Measurements from ENCODE around the gene ST3GAL3.

The ST3GAL3 gene

DNA sequence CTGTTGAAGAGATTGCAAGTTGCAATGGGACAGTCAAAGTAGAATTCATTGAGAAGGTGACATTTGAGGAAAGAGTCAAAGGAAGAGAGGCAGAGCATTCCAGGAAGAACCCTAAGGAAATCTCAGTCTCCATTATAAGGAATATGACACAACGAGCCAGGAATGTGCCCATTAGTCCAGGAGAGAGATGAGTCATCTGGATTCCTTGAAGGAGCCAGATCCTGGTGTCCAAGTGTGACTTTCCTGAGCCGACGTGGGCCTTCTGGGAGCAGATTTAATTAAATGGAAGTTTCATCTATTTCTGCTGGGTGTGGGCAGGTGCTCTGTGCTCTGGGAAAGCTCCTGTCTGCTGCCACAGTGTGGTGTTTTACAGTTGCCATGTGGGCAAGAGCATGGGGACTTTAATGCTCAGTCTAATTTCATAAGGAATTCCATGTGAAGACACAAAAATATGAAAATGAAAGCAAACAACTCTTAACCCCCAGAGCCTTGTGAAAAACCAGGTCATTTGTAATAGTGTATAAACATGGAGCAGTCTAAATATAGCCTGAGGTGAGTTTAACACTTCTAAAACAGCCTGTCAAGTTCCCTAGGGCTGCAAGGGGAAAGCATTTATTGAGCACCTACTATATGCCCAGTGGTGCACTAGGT is 114.8 kb downstream of the ST3GAL3 start (continued):
- TF ChIP-seq, protein P1, sequence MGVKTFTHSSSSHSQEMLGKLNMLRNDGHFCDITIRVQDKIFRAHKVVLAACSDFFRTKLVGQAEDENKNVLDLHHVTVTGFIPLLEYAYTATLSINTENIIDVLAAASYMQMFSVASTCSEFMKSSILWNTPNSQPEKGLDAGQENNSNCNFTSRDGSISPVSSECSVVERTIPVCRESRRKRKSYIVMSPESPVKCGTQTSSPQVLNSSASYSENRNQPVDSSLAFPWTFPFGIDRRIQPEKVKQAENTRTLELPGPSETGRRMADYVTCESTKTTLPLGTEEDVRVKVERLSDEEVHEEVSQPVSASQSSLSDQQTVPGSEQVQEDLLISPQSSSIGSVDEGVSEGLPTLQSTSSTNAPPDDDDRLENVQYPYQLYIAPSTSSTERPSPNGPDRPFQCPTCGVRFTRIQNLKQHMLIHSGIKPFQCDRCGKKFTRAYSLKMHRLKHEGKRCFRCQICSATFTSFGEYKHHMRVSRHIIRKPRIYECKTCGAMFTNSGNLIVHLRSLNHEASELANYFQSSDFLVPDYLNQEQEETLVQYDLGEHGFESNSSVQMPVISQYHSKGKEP (tag by site-specific recombination; IDR thresholded peaks at IDR 0.05), result no peak
- no peak for TF ChIP-seq ZNF223 (tag by site-specific recombination; IDR thresholded peaks at IDR 0.05)
- peak; percentile 45; the same call in 1 of the 2 replicates for TF ChIP-seq KLF8 (tag by site-specific recombination; IDR thresholded peaks at IDR 0.05)
- 0 out of 2 replicates have a peak, but pooled peaks have one; percentile 16 for TF ChIP-seq ZSCAN23 (tag by site-specific recombination; IDR thresholded peaks at IDR 0.05)
- no peak for TF ChIP-seq ZNF600 (tag by site-specific recombination; IDR thresholded peaks at IDR 0.05)
- TF ChIP-seq, protein P2, sequence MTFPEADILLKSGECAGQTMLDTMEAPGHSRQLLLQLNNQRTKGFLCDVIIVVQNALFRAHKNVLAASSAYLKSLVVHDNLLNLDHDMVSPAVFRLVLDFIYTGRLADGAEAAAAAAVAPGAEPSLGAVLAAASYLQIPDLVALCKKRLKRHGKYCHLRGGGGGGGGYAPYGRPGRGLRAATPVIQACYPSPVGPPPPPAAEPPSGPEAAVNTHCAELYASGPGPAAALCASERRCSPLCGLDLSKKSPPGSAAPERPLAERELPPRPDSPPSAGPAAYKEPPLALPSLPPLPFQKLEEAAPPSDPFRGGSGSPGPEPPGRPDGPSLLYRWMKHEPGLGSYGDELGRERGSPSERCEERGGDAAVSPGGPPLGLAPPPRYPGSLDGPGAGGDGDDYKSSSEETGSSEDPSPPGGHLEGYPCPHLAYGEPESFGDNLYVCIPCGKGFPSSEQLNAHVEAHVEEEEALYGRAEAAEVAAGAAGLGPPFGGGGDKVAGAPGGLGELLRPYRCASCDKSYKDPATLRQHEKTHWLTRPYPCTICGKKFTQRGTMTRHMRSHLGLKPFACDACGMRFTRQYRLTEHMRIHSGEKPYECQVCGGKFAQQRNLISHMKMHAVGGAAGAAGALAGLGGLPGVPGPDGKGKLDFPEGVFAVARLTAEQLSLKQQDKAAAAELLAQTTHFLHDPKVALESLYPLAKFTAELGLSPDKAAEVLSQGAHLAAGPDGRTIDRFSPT (tag by site-specific recombination; IDR thresholded peaks at IDR 0.05), result 0 out of 2 replicates have a peak, but pooled peaks have one; percentile 33
- no peak for TF ChIP-seq EGR2 (tag by site-specific recombination; IDR thresholded peaks at IDR 0.05; ENCODE audit: low read depth)
- no peak for TF ChIP-seq ZNF311 (tag by site-specific recombination; IDR thresholded peaks at IDR 0.05; ENCODE audit: borderline replicate concordance)
- no peak for TF ChIP-seq ZNF658 (tag by site-specific recombination; IDR thresholded peaks at IDR 0.05)
- no peak for TF ChIP-seq ZNF121 (tag by site-specific recombination; IDR thresholded peaks at IDR 0.05)
- no peak for TF ChIP-seq ZIC2 (tag by site-specific recombination; IDR thresholded peaks at IDR 0.05)
- peak; percentile 60 for TF ChIP-seq ZNF629 (tag by site-specific recombination; IDR thresholded peaks at IDR 0.05)
- TF ChIP-seq, protein P3, sequence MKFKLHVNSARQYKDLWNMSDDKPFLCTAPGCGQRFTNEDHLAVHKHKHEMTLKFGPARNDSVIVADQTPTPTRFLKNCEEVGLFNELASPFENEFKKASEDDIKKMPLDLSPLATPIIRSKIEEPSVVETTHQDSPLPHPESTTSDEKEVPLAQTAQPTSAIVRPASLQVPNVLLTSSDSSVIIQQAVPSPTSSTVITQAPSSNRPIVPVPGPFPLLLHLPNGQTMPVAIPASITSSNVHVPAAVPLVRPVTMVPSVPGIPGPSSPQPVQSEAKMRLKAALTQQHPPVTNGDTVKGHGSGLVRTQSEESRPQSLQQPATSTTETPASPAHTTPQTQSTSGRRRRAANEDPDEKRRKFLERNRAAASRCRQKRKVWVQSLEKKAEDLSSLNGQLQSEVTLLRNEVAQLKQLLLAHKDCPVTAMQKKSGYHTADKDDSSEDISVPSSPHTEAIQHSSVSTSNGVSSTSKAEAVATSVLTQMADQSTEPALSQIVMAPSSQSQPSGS (tag by site-specific recombination; IDR thresholded peaks at IDR 0.05; ENCODE audit: low read depth), result no peak
- peak; percentile 19; the same call in 1 of the 2 replicates for TF ChIP-seq ZBTB21 (tag by site-specific recombination; IDR thresholded peaks at IDR 0.05)
- 0 out of 2 replicates have a peak, but pooled peaks have one; percentile 51 for TF ChIP-seq GFI1B (tag by site-specific recombination; IDR thresholded peaks at IDR 0.05)
- TF ChIP-seq, protein P4, sequence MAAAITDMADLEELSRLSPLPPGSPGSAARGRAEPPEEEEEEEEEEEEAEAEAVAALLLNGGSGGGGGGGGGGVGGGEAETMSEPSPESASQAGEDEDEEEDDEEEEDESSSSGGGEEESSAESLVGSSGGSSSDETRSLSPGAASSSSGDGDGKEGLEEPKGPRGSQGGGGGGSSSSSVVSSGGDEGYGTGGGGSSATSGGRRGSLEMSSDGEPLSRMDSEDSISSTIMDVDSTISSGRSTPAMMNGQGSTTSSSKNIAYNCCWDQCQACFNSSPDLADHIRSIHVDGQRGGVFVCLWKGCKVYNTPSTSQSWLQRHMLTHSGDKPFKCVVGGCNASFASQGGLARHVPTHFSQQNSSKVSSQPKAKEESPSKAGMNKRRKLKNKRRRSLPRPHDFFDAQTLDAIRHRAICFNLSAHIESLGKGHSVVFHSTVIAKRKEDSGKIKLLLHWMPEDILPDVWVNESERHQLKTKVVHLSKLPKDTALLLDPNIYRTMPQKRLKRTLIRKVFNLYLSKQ (tag by site-specific recombination; IDR thresholded peaks at IDR 0.05; ENCODE audit: borderline replicate concordance), result no peak
- no peak for TF ChIP-seq ZNF248 (tag by site-specific recombination; IDR thresholded peaks at IDR 0.05)
- no peak for TF ChIP-seq YY1 (tag by site-specific recombination; IDR thresholded peaks at IDR 0.05)
- TF ChIP-seq ZNF529 (tag by site-specific recombination; IDR thresholded peaks at IDR 0.05; ENCODE audit: insufficient replicate concordance), result no peak
- TF ChIP-seq, protein P5, sequence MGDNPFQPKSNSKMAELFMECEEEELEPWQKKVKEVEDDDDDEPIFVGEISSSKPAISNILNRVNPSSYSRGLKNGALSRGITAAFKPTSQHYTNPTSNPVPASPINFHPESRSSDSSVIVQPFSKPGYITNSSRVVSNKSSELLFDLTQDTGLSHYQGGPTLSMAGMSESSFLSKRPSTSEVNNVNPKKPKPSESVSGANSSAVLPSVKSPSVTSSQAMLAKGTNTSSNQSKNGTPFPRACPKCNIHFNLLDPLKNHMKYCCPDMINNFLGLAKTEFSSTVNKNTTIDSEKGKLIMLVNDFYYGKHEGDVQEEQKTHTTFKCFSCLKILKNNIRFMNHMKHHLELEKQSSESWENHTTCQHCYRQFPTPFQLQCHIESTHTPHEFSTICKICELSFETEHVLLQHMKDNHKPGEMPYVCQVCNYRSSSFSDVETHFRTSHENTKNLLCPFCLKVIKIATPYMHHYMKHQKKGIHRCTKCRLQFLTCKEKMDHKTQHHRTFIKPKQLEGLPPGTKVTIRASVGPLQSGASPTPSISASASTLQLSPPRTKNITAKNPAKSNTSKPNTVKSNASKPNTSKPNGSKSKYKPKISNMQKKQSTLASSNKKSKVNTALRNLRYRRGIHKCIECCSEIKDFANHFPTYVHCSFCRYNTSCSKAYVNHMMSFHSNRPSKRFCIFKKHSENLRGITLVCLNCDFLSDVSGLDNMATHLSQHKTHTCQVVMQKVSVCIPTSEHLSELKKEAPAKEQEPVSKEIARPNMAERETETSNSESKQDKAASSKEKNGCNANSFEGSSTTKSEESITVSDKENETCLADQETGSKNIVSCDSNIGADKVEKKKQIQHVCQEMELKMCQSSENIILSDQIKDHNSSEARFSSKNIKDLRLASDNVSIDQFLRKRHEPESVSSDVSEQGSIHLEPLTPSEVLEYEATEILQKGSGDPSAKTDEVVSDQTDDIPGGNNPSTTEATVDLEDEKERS (tag by site-specific recombination; IDR thresholded peaks at IDR 0.05), result no peak
- TF ChIP-seq ZNF549 (tag by site-specific recombination; IDR thresholded peaks at IDR 0.05), result no peak
- no peak for TF ChIP-seq ZNF24 (tag by site-specific recombination; IDR thresholded peaks at IDR 0.05)
- peak; percentile 72; the same call in 1 of the 2 replicates for TF ChIP-seq ZNF366 (tag by site-specific recombination; conservative IDR thresholded peaks at IDR 0.05)
- TF ChIP-seq ZNF132 (tag by site-specific recombination; IDR thresholded peaks at IDR 0.05; ENCODE audit: borderline replicate concordance), result no peak
- peak; percentile 68; the same call in 1 of the 2 replicates for TF ChIP-seq ZNF660 (tag by site-specific recombination; IDR thresholded peaks at IDR 0.05)
- TF ChIP-seq ZNF112 (tag by site-specific recombination; IDR thresholded peaks at IDR 0.05), result no peak
- no peak for TF ChIP-seq GLIS2 (tag by site-specific recombination; IDR thresholded peaks at IDR 0.05)
- TF ChIP-seq, protein P6, sequence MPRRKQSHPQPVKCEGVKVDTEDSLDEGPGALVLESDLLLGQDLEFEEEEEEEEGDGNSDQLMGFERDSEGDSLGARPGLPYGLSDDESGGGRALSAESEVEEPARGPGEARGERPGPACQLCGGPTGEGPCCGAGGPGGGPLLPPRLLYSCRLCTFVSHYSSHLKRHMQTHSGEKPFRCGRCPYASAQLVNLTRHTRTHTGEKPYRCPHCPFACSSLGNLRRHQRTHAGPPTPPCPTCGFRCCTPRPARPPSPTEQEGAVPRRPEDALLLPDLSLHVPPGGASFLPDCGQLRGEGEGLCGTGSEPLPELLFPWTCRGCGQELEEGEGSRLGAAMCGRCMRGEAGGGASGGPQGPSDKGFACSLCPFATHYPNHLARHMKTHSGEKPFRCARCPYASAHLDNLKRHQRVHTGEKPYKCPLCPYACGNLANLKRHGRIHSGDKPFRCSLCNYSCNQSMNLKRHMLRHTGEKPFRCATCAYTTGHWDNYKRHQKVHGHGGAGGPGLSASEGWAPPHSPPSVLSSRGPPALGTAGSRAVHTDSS (tag by site-specific recombination; IDR thresholded peaks at IDR 0.05), result no peak
- TF ChIP-seq ZNF426 (tag by site-specific recombination; IDR thresholded peaks at IDR 0.05), result no peak
